Measurements from ENCODE around the gene KRT14.
"Not testable (repeated sequence)": the region's sequence is repeated elsewhere in the genome, so short reads cannot be mapped to it uniquely, and the experiment has no call there.

The KRT14 gene

GRCh38 chr17:41600318-41600717 is 13.6 kb upstream of the KRT14 start:
- no peak for DNase-seq

DNA sequence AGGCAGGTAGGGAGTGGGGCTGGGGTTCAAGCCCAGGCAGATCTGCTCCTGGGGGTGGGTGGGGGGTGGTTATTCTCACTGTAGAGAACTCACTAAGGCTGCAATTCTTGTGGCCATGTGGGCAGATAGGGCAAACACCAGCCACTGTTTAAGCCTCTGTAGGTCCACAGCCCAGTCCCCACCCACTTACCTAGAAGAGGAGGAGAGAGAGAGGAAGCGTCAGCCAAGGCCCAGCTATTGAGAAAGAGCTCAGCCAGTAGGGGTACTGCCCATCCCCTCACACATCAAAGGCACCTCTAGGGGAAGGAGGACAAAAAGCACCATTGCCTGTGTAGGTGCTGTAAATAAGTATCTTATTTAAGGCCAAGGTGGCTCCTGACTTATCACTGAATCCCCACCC is 13.0 kb upstream of the KRT14 start:
- no peak for DNase-seq

DNA sequence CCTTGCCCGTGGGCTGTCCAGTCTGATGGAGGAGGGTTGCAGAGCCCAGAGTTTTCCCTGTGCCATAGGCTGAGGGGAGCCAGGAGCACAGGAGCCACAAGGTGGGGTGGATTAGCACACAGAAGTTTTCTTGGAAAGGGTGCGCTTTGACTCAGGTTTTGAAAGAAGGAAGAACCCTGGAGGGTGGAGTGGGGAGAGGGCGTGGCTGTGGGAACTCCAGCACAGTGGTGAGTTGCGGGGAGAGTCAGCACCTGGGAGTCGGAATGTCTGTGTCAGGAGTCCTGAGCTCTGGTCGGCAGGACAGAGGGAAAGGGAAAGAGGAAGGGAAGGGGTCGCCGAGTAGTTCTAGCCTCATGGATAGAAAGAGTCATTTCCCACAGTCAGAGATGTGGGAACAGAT is 8.9 kb upstream of the KRT14 start:
- DNase-seq, result no peak

GRCh38 chr17:41594363-41594915 is 7.7 kb upstream of the KRT14 start:
- no peak for DNase-seq

- no peak for DNase-seq
These were observed 6.7 kb upstream of the KRT14 start for GRCh38 chr17:41593306-41593981.

GRCh38 chr17:41592601-41593305 is 6.1 kb upstream of the KRT14 start:
- DNase-seq, result no peak

- no peak for DNase-seq
These were observed 2.6 kb upstream of the KRT14 start for GRCh38 chr17:41589301-41589700.

DNA sequence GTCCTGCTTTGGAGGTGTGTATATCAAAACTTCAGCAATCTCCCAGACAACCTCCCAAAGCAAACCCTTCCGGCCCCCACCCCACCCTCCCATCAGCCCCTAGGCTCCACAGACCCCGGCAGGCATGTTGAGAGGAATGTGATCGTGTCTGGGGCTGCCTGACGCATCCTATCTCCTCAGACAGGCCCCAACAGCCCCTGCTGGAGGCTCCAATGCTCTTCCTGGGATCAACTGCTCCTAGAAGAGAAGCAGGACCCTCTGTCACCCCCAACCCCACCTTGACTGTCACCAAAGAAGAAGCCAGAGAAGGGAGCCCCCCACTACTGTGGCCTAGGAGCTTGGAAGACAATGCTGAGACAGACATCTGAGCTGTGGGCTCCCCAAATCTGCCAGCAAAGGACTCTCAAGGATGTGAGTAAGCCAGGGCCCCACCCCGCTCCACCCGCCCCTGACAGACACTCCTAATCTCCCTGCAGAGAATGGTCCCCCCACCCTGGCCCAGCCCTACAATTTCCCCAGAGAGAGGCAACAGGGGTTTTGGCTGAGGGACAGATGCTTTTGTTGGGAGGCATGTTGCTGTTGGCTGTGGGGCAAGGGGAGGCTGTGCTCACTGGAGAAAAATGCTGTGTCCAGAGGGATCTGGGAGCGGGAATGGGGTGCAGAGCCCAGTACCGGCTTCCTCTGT is 1.6 kb upstream of the KRT14 start:
- DNase-seq, result no peak

DNA sequence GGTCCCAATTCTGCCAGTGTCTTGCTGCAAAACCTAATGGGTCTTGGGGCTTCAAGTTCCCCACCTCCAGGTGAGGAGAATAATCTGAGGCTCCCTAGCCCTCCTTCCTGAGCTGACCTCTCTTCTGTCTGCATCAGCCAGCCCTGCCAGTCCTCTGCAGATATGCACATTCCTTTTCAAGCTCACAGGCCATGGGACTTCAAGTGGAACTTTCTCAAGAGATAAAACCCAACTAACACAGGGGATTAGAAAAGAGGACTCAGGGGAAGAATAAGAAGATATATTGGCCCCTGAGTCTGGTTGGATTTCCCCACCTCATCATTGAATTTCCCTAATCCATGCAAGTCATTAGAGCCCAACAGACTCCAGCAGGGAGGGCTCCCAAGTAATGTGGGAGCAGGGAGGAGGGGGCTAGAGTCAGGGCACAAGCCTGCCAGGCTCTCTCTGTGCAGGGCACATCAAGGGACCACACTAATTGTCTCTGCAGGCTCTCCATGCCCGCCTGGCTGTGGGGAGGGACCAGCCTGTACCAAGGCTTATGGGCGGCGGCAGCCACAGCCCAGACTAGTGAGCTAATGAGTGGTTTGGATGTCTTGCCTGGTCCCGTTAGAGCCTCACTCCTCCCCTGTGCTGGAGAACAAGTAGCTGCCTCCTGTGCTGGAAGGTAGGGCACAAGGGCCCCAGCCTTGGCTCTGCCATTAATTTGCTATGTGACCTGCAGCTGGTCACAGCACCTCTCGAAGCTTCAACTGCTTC is 1.2 kb downstream of the KRT14 start:
- DNase-seq, result no peak

- DNase-seq, result not testable (repeated sequence)
These were observed 2.3 kb downstream of the KRT14 start for GRCh38 chr17:41584331-41584927.

DNA sequence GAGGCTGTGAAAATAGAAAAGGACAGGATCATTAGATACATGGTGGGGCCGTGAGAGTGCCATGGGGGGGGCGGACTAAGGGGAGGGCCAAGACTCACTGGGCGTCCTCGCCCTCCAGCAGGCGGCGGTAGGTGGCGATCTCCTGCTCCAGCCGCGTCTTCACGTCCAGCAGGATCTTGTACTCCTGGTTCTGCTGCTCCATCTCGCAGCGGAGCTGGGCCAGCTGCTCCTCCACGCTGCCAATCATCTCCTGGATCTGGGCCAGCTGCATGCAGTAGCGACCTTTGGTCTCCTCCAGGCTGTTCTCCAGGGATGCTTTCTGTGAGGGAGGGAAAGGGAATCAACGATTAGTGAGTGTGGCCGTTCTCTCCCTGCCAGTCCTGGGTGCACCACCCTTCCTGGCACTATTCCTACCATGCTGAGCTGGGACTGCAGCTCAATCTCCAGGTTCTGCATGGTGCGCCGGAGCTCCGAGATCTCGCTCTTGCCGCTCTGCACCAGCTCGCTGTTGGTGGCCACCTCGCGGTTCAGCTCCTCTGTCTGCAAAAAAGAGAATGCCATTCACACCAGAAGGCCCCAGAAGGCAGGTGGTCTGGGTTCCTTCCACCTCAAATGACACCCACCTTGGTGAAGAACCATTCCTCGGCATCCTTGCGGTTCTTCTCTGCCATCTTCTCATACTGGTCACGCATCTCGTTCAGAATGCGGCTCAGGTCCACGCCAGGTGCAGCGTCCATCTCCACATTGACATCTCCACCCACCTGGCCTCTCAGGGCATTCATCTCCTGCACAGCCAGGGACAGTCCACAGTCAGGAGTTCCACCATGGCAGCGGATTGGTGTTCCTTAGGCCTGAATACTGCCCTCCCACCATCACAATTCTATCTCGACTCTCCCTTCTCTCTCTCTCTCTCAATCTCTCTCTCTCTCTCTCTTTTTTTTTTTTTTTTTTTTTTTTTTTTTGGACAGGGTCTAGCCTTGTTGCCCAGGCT is 3.3 kb downstream of the KRT14 start:
- no peak for DNase-seq

GRCh38 chr17:41582061-41582968 is 4.4 kb downstream of the KRT14 start:
- not testable (repeated sequence) for DNase-seq

GRCh38 chr17:41581366-41582060 is 5.2 kb downstream of the KRT14 start:
- no peak for DNase-seq

DNA sequence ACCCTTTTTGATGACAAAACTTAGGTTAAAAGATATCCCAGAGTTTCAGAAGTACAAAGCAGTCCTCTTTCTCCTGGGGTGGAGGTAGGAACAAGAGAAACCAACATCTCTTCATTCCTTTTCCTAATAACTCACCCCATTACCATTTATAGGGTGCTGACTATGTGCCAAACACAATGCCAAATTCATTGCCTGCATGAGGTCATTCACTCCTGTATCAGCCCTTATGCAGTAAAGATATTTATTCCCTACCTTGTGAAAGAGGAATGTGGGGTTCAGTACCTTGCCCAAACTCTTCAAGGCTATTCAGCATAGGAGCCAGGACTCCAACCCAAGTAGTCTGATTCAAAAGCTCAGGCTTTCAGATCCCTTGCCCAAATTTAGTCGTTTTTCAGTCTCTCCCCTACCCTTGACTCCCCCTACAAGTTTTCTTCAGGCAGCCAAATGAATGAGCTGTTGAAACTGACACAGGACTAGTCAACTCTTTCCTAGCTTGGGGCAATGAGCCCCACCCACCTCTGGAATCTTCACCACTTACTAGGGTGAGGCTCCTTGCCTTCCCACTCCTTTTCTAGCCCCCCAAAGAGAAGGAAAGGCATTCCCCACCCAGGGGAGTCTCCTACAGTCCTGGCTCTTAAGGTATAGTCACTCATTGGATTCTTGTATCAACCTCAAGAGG is 5.9 kb downstream of the KRT14 start:
- no peak for DNase-seq

DNA sequence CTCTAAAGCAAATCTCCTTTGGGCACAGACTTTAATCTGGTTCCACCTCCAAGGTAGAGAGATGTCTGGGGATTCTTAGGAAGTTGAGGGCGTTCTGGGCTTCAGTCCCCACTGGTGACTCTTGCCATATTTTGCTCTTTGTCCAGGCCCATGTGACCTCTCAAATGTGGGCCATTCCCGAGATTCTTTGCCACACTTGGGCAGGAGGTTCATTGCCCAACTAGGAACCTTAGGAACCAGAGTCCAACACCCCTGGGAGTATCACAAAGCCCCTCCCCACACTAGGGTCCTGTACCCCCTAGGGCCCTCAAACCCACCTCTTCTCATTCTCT is 6.5 kb downstream of the KRT14 start:
- DNase-seq, result no peak

GRCh38 chr17:41579484-41580243 is 7.0 kb downstream of the KRT14 start:
- peak in 9 of 14 donors; percentile 0 to 51 (median 21) for DNase-seq

DNA sequence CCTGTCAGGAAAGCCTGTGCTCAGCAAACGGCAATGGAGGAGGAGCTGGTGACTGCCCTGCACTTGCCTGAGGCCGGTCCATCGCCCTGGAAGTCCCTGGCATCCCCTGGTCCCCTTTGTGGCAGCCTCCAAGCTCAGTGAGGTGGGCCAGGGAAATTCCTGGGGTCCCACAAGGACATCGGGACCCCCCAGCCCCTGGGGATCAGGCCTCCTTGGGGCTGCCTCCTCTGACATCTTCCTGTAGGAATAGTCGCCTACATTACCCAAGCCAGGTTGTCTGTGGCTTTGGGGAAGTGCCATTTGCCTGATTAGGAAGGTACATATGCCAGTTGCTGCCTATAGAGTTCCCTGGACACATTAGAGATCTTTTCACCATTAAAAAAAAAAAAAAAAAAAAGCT is 7.7 kb downstream of the KRT14 start:
- DNase-seq, result no peak

- DNase-seq, result no peak
These were observed 8.2 kb downstream of the KRT14 start for GRCh38 chr17:41578538-41578937.

All from C1 segment of cervical spinal cord (tissue), 14 donors.